Panc1 (cell line): ENCODE results near the gene KLF2.

Experiments used
- CTCF ChIP-seq: fragments of 450-650 bp; IDR thresholded peaks from 2 replicates; pipeline ENCODE4 v1.5.1; 2017; ENCODE audit warnings: mild to moderate bottlenecking
- POLR2AphosphoS5 ChIP-seq: IDR thresholded peaks from 2 replicates; pipeline ENCODE4 v1.6.1; 2012; ENCODE audit warnings: mild to moderate bottlenecking, low read depth, low read length, moderate library complexity
- REST ChIP-seq, 2 experiments: IDR thresholded peaks; 2 replicates each; pipeline ENCODE4 v1.6.1; 2011 to 2012; ENCODE audit warnings: low read depth in 2 of 2, control low read depth in 1 of 2, low read length in 1 of 2, mild to moderate bottlenecking in 1 of 2, moderate library complexity in 1 of 2; ENCODE audit not compliant: insufficient read depth in 1 of 2
- SIN3A ChIP-seq: IDR thresholded peaks from 2 replicates; pipeline ENCODE4 v1.6.1; 2012; ENCODE audit warnings: low read depth, mild to moderate bottlenecking, low read length, moderate library complexity, borderline replicate concordance; ENCODE audit not compliant: insufficient read depth
- TCF7L2 ChIP-seq: IDR thresholded peaks from 2 replicates; pipeline ENCODE4 v1.6.1; 2011; ENCODE audit warnings: mild to moderate bottlenecking, low read depth, low read length, inconsistent platforms

- TF ChIP-seq POLR2AphosphoS5 (no peak), CTCF (no peak), REST (IDR thresholded peaks at IDR 0.05; ENCODE audit: insufficient read depth in 1 of 2, low read depth in 2 of 2, low read length in 1 of 2) (no peak), TCF7L2 (no peak), SIN3A (no peak)
These were observed 9.8 kb downstream of the KLF2 start for GRCh38 chr19:16334411-16334810.
